GM23338 (cell line): ENCODE results near the gene FNDC3B.

ENCODE experiments used
- CREB1 ChIP-seq: fragments of 250-450 bp; sonication (Bioruptor Pico); IDR thresholded peaks from 2 replicates; pipeline ENCODE4 v1.5.0; 2020; ENCODE audit warnings: low read depth, mild to moderate bottlenecking, moderate library complexity
- EZH2 ChIP-seq: fragments of 200-600 bp; sonication (generic); IDR thresholded peaks from one replicate; pipeline ENCODE4 v1.8.0; 2017; ENCODE audit warnings: antibody characterized with exemption, mild to moderate bottlenecking, low read depth; ENCODE audit not compliant: unreplicated experiment
- EZH2phosphoT487 ChIP-seq: fragments of 200-600 bp; sonication (generic); IDR thresholded peaks from one replicate; pipeline ENCODE4 v1.8.1; 2018; ENCODE audit warnings: antibody characterized with exemption; ENCODE audit not compliant: unreplicated experiment
- JUNB ChIP-seq: IDR thresholded peaks from one replicate; pipeline ENCODE4 v1.6.1; 2016; ENCODE audit warnings: antibody characterized with exemption; ENCODE audit not compliant: unreplicated experiment
- NANOG ChIP-seq: IDR thresholded peaks from 2 replicates; pipeline ENCODE4 v1.6.1; 2016; ENCODE audit warnings: antibody characterized with exemption, borderline replicate concordance
- POLR2AphosphoS5 ChIP-seq: IDR thresholded peaks from 2 replicates; pipeline ENCODE4 v1.6.1; 2016; ENCODE audit warnings: antibody characterized with exemption, low read depth
- REST ChIP-seq: IDR thresholded peaks from one replicate; pipeline ENCODE4 v1.6.1; 2018; ENCODE audit warnings: antibody characterized with exemption; ENCODE audit not compliant: unreplicated experiment
- STAT1 ChIP-seq: IDR thresholded peaks from one replicate; pipeline ENCODE4 v1.6.1; 2016; ENCODE audit warnings: antibody characterized with exemption; ENCODE audit not compliant: unreplicated experiment
- ZNF114 ChIP-seq: fragments of 250-450 bp; sonication (Bioruptor Pico); IDR thresholded peaks from 2 replicates; pipeline ENCODE4 v1.5.0; 2020; ENCODE audit warnings: mild to moderate bottlenecking, moderate library complexity
- ZNF331 ChIP-seq: fragments of 250-450 bp; sonication (Bioruptor Pico); IDR thresholded peaks from 2 replicates; pipeline ENCODE4 v1.5.0; 2020; ENCODE audit warnings: low read depth, mild to moderate bottlenecking, moderate library complexity
- TF ChIP-seq, protein P1 (sequence below), 2 experiments: fragments of 200-600 bp in 1 of 2; sonication (generic) in 1 of 2; conservative IDR thresholded peaks; 2 replicates each; pipeline versions ENCODE4 v1.5.1 to v1.6.1; 2016 to 2017; ENCODE audit warnings: antibody characterized with exemption in 2 of 2, low read depth in 2 of 2, mild to moderate bottlenecking in 2 of 2, moderate library complexity in 1 of 2
- TF ChIP-seq, protein P2 (sequence below): IDR thresholded peaks from 2 replicates; pipeline ENCODE4 v1.6.1; 2016; ENCODE audit warnings: antibody characterized with exemption
- TF ChIP-seq, protein P3 (sequence below): fragments of 250-450 bp; sonication (Bioruptor Pico); IDR thresholded peaks from 2 replicates; pipeline ENCODE4 v1.5.0; 2020; ENCODE audit warnings: mild to moderate bottlenecking, moderate library complexity

DNA sequence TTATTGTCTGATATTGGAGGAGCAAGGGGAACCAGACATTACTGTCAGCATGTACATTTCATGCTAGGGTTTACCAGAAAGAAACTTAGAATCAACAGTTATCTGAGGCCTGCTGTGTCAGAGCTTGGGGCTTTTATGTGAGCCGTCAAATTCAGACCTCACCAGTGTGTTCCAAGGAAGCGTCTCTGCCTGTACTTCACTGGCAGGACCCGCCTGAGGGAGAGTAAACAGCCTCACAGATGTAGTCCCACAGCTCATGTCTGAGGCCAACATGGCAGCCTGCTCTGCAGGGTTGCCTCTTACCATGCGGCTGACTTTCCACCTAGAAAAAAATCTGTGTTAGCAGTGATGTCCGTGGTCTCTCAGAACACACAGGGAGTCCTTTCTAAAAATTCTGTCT, 334.5 kb downstream of the FNDC3B start:
- TF ChIP-seq, protein P1, sequence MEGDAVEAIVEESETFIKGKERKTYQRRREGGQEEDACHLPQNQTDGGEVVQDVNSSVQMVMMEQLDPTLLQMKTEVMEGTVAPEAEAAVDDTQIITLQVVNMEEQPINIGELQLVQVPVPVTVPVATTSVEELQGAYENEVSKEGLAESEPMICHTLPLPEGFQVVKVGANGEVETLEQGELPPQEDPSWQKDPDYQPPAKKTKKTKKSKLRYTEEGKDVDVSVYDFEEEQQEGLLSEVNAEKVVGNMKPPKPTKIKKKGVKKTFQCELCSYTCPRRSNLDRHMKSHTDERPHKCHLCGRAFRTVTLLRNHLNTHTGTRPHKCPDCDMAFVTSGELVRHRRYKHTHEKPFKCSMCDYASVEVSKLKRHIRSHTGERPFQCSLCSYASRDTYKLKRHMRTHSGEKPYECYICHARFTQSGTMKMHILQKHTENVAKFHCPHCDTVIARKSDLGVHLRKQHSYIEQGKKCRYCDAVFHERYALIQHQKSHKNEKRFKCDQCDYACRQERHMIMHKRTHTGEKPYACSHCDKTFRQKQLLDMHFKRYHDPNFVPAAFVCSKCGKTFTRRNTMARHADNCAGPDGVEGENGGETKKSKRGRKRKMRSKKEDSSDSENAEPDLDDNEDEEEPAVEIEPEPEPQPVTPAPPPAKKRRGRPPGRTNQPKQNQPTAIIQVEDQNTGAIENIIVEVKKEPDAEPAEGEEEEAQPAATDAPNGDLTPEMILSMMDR (conservative IDR thresholded peaks at IDR 0.05; ENCODE audit: low read depth in 2 of 2), result no peak
- no peak for TF ChIP-seq EZH2phosphoT487
- TF ChIP-seq POLR2AphosphoS5, result no peak
- TF ChIP-seq REST, result no peak
- no peak for TF ChIP-seq STAT1
- no peak for TF ChIP-seq EZH2
- TF ChIP-seq ZNF114 (CRISPR knock-in tag), result no peak
- TF ChIP-seq, protein P2, sequence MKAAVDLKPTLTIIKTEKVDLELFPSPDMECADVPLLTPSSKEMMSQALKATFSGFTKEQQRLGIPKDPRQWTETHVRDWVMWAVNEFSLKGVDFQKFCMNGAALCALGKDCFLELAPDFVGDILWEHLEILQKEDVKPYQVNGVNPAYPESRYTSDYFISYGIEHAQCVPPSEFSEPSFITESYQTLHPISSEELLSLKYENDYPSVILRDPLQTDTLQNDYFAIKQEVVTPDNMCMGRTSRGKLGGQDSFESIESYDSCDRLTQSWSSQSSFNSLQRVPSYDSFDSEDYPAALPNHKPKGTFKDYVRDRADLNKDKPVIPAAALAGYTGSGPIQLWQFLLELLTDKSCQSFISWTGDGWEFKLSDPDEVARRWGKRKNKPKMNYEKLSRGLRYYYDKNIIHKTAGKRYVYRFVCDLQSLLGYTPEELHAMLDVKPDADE, result no peak
- no peak for TF ChIP-seq CREB1 (CRISPR knock-in tag)
- no peak for TF ChIP-seq JUNB
- no peak for TF ChIP-seq NANOG
- TF ChIP-seq ZNF331 (CRISPR knock-in tag), result no peak
- TF ChIP-seq, protein P3, sequence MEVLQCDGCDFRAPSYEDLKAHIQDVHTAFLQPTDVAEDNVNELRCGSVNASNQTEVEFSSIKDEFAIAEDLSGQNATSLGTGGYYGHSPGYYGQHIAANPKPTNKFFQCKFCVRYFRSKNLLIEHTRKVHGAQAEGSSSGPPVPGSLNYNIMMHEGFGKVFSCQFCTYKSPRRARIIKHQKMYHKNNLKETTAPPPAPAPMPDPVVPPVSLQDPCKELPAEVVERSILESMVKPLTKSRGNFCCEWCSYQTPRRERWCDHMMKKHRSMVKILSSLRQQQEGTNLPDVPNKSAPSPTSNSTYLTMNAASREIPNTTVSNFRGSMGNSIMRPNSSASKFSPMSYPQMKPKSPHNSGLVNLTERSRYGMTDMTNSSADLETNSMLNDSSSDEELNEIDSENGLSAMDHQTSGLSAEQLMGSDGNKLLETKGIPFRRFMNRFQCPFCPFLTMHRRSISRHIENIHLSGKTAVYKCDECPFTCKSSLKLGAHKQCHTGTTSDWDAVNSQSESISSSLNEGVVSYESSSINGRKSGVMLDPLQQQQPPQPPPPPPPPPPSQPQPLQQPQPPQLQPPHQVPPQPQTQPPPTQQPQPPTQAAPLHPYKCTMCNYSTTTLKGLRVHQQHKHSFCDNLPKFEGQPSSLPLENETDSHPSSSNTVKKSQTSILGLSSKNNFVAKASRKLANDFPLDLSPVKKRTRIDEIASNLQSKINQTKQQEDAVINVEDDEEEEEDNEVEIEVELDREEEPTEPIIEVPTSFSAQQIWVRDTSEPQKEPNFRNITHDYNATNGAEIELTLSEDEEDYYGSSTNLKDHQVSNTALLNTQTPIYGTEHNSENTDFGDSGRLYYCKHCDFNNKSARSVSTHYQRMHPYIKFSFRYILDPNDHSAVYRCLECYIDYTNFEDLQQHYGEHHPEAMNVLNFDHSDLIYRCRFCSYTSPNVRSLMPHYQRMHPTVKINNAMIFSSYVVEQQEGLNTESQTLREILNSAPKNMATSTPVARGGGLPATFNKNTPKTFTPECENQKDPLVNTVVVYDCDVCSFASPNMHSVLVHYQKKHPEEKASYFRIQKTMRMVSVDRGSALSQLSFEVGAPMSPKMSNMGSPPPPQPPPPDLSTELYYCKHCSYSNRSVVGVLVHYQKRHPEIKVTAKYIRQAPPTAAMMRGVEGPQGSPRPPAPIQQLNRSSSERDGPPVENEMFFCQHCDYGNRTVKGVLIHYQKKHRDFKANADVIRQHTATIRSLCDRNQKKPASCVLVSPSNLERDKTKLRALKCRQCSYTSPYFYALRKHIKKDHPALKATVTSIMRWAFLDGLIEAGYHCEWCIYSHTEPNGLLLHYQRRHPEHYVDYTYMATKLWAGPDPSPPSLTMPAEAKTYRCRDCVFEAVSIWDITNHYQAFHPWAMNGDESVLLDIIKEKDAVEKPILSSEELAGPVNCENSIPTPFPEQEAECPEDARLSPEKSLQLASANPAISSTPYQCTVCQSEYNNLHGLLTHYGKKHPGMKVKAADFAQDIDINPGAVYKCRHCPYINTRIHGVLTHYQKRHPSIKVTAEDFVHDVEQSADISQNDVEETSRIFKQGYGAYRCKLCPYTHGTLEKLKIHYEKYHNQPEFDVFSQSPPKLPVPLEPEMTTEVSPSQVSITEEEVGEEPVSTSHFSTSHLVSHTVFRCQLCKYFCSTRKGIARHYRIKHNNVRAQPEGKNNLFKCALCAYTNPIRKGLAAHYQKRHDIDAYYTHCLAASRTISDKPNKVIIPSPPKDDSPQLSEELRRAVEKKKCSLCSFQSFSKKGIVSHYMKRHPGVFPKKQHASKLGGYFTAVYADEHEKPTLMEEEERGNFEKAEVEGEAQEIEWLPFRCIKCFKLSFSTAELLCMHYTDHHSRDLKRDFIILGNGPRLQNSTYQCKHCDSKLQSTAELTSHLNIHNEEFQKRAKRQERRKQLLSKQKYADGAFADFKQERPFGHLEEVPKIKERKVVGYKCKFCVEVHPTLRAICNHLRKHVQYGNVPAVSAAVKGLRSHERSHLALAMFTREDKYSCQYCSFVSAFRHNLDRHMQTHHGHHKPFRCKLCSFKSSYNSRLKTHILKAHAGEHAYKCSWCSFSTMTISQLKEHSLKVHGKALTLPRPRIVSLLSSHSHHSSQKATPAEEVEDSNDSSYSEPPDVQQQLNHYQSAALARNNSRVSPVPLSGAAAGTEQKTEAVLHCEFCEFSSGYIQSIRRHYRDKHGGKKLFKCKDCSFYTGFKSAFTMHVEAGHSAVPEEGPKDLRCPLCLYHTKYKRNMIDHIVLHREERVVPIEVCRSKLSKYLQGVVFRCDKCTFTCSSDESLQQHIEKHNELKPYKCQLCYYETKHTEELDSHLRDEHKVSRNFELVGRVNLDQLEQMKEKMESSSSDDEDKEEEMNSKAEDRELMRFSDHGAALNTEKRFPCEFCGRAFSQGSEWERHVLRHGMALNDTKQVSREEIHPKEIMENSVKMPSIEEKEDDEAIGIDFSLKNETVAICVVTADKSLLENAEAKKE (CRISPR knock-in tag), result no peak
